OCI-LY1 (cell line): ENCODE measurements around the gene UNC5B.

ENCODE experiments used
- EZH2 ChIP-seq: fragments of 200-600 bp; sonication (generic), shearing (Covaris generic); IDR thresholded peaks from 2 replicates; pipeline ENCODE4 v1.8.0; 2017; ENCODE audit warnings: borderline replicate concordance, mixed run types, mild to moderate bottlenecking, antibody characterized with exemption, low read length, moderate library complexity, mixed read lengths
- TF ChIP-seq, protein P1 (sequence below): fragments of 200-600 bp; sonication (generic), shearing (Covaris generic); IDR thresholded peaks from 2 replicates; pipeline ENCODE4 v1.5.1; 2017; ENCODE audit warnings: mild to moderate bottlenecking, antibody characterized with exemption, low read length, moderate library complexity, mixed read lengths

DNA sequence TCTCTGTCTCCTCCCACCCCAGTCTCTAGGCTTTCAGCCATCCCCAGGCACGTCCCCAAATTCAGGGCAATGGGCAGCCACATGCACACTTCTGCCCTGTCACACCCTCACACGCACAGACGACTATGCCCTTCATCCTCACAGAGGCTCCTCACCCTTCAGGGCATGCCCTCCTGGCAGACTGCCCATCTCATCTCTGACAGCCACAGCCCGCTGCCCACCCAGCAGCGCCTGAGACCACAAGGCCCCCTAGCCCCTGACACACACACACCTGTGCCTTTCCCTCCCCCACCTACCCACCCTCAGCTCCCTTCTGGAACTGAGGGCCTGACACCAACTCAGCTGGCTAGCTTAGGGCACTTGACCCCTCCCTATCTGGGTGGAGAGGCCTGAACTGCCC is 83.7 kb downstream of the UNC5B start:
- TF ChIP-seq, protein P1, sequence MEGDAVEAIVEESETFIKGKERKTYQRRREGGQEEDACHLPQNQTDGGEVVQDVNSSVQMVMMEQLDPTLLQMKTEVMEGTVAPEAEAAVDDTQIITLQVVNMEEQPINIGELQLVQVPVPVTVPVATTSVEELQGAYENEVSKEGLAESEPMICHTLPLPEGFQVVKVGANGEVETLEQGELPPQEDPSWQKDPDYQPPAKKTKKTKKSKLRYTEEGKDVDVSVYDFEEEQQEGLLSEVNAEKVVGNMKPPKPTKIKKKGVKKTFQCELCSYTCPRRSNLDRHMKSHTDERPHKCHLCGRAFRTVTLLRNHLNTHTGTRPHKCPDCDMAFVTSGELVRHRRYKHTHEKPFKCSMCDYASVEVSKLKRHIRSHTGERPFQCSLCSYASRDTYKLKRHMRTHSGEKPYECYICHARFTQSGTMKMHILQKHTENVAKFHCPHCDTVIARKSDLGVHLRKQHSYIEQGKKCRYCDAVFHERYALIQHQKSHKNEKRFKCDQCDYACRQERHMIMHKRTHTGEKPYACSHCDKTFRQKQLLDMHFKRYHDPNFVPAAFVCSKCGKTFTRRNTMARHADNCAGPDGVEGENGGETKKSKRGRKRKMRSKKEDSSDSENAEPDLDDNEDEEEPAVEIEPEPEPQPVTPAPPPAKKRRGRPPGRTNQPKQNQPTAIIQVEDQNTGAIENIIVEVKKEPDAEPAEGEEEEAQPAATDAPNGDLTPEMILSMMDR, result no peak
- TF ChIP-seq EZH2, result no peak
